ENCODE results near the gene MUC2.
"Not testable (repeated sequence)": the region's sequence is repeated elsewhere in the genome, so short reads cannot be mapped to it uniquely, and the experiment has no call there.

MUC2 gene

GRCh38 chr11:1112351-1113191 lies 37.9 kb downstream of the MUC2 start:
- H3K4me2 ChIP-seq (ENCODE audit: low read depth, low read length, poor library complexity, severe bottlenecking), result no peak overlapping the region
- no peaks in the 10 kb centered on the region; the same call in 1 of the 2 replicates for H3K9me3 ChIP-seq (ENCODE audit: insufficient read depth, low read depth, low read length)
- H3K4me1 ChIP-seq (ENCODE audit: insufficient read depth, low read length, poor library complexity, severe bottlenecking), result no peaks in the 10 kb centered on the region
- no peaks in the 10 kb centered on the region for H3F3A ChIP-seq (ENCODE audit: low read depth)
- H3K9me2 ChIP-seq (replicated peaks; ENCODE audit: low read depth, low read length), result no peaks in the 10 kb centered on the region
- TF ChIP-seq CTCF (conservative IDR thresholded peaks at IDR 0.05; ENCODE audit: low read length), result no peak
- TF ChIP-seq EZH2phosphoT487 (IDR thresholded peaks at IDR 0.05; ENCODE audit: borderline replicate concordance), result no peak
- no peaks in the 10 kb centered on the region for H3K36me3 ChIP-seq (ENCODE audit: insufficient read depth, low read length)
- H2AFZ ChIP-seq (ENCODE audit: low read length), result no peak overlapping the region
- H3K27me3 ChIP-seq (ENCODE audit: insufficient read depth, low read length, poor library complexity, severe bottlenecking), result no peaks in the 10 kb centered on the region
- no peak overlapping the region for H3K9ac ChIP-seq (ENCODE audit: low read depth, low read length, poor library complexity, severe bottlenecking)
- no peaks in the 10 kb centered on the region for H4K20me1 ChIP-seq (ENCODE audit: insufficient read depth, low read length, poor library complexity, severe bottlenecking)
- H3K79me2 ChIP-seq (ENCODE audit: insufficient read depth, low read length), result no peaks in the 10 kb centered on the region
- H3K4me3 ChIP-seq (ENCODE audit: low read length, poor library complexity, severe bottlenecking), result no peak overlapping the region

- Histone ChIP-seq H3K4me3 (ENCODE audit: low read length, poor library complexity, severe bottlenecking) (no peak overlapping the region), H3K36me3 (ENCODE audit: insufficient read depth, low read length) (no peaks in the 10 kb centered on the region), H3K9me2 (replicated peaks; ENCODE audit: low read depth, low read length) (no peaks in the 10 kb centered on the region), H3K27me3 (ENCODE audit: insufficient read depth, low read length, poor library complexity, severe bottlenecking) (no peaks in the 10 kb centered on the region), H4K20me1 (ENCODE audit: insufficient read depth, low read length, poor library complexity, severe bottlenecking) (no peaks in the 10 kb centered on the region), H3K79me2 (ENCODE audit: insufficient read depth, low read length) (no peaks in the 10 kb centered on the region), H3K4me1 (ENCODE audit: insufficient read depth, low read length, poor library complexity, severe bottlenecking) (no peaks in the 10 kb centered on the region), H3K4me2 (ENCODE audit: low read depth, low read length, poor library complexity, severe bottlenecking) (no peak overlapping the region), H2AFZ (ENCODE audit: low read length) (no peak overlapping the region), H3F3A (ENCODE audit: low read depth) (no peaks in the 10 kb centered on the region), H3K9me3 (ENCODE audit: insufficient read depth, low read depth, low read length) (no peaks in the 10 kb centered on the region; the same call in 1 of the 2 replicates), H3K9ac (ENCODE audit: low read depth, low read length, poor library complexity, severe bottlenecking) (no peak overlapping the region)
- TF ChIP-seq EZH2phosphoT487 (IDR thresholded peaks at IDR 0.05; ENCODE audit: borderline replicate concordance) (no peak), CTCF (conservative IDR thresholded peaks at IDR 0.05; ENCODE audit: low read length) (no peak)
Observed at GRCh38 chr11:1113405-1114201, 38.9 kb downstream of the MUC2 start.

GRCh38 chr11:1115292-1115691 lies 40.6 kb downstream of the MUC2 start:
- not testable (repeated sequence) for H3K9me3 ChIP-seq (ENCODE audit: insufficient read depth, low read depth, low read length); H3K9ac ChIP-seq (ENCODE audit: low read depth, low read length, poor library complexity, severe bottlenecking)

More at GRCh38 chr11:1115292-1115691, 40.6 kb downstream of the MUC2 start:
- H4K20me1 ChIP-seq (ENCODE audit: insufficient read depth, low read length, poor library complexity, severe bottlenecking); H3K4me1 ChIP-seq (ENCODE audit: insufficient read depth, low read length, poor library complexity, severe bottlenecking); H3K9me2 ChIP-seq (replicated peaks; ENCODE audit: low read depth, low read length); H2AFZ ChIP-seq (ENCODE audit: low read length); H3K4me3 ChIP-seq (ENCODE audit: low read length, poor library complexity, severe bottlenecking); H3K27me3 ChIP-seq (ENCODE audit: insufficient read depth, low read length, poor library complexity, severe bottlenecking); H3K36me3 ChIP-seq (ENCODE audit: insufficient read depth, low read length); H3K79me2 ChIP-seq (ENCODE audit: insufficient read depth, low read length); H3F3A ChIP-seq (ENCODE audit: low read depth); H3K4me2 ChIP-seq (ENCODE audit: low read depth, low read length, poor library complexity, severe bottlenecking): not testable (repeated sequence)
